GM19193 (cell line): ENCODE data around the gene ARMC2.

Source experiments
- POLR2A ChIP-seq: IDR thresholded peaks from 4 replicates; pipeline ENCODE4 v1.6.1; 2011; ENCODE audit not compliant: insufficient read depth, insufficient read length; ENCODE audit errors: extremely low read depth

Gene ARMC2

GRCh38 chr6:108968325-108969316 is 120.4 kb downstream of the ARMC2 start:
- TF ChIP-seq POLR2A: no peak

DNA sequence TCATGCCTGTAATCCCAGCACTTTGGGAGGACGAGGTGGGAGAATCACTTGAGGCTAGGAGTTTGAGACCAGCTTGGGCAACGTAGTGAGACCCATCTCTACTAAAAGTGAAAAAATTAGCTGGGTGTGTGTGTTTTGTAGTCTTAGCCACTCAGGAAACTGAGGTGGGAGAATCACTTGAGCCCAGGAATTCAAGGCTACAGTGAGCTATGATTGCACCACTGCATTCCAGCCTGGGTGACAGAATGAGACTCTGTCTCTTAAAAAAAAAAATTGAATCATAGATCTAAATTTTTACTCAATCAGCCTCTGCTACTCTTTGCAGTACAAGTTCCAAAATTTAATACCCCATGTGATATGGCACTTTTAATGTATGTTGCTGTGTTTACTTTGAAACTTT is 121.6 kb downstream of the ARMC2 start:
- no peak for TF ChIP-seq POLR2A

DNA sequence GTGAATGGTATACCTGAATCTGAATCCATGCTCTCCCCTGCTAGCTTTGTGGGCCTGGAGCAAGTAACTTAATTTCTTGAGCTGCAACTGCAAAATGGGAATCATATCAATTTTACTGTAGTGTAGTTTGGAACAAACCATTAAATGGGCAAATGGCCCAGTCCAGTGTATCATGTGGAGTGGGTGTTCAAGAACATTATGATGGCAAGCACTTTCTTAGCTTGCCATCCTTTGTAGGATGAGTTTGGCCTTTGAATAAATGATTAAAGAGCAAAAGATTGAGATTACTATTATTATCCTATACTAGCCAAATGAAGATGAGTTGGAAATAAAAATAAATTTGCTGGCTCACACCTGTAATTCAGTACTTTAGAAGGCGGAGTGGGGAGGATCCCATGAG is 126.0 kb downstream of the ARMC2 start:
- no peak for TF ChIP-seq POLR2A

DNA sequence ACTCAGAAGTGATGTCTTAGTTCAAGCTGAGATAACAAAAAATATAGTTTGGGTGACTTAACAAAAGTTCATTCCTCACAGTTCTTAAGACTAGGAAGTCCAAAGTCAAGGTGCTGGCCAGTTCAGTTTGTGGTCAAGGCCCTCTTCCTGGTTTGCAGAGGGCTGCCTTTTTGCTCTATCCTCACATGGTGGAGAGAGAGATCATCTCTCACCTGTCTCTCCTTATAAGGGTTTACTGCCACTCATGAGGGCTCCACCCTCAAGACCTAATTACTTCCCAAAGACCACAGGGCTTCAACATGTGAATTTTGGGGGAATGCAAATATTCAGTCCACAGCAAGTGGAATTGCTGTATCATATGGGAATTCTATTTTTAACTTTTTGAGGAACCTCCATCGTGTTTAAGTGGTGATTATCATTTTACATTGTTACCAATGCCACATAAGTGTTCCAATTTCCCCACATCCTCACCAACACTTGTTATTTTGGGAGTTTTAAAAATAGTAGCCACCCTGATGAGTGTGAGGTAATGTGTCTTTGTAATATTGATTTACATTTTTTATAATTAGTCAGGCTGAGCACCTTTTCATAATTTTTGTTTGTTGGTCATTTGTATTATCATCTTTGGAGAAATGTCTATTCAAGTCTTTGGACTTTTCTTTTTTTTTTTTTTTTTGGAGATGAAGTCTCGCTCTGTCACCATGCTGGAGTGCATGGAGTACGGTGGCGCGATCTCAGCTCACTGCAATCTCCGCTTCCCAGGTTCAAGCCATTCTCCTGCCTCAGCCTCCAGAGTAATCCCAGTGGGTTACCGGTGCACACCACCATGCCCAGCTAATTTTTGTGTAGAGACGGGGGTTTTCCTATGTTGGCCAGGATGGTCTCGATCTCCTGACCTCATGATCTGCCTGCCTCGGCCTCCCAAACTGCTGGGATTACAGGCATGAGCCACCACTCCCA is 134.2 kb downstream of the ARMC2 start:
- no peak for TF ChIP-seq POLR2A

DNA sequence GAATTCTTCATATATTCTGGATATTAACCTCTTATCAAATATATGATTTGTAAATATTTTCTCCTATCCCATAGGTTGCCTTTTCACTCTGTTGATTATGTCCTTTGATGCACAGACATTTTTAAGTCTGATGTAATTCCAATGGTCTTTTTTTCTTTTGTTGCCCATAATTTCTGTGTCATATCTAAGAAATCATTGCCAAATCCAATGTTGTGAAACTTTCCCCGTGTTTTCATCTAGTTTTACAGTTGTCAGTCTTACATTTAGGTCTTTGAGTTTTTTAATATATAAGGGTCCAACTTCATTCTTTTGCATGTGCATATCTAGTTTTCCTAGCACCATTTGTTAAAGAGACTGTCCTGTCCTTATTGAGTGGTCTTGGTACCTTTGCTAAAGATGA is 134.9 kb downstream of the ARMC2 start:
- TF ChIP-seq POLR2A: no peak

GRCh38 chr6:108985301-108985700 is 137.1 kb downstream of the ARMC2 start:
- TF ChIP-seq POLR2A: no peak

DNA sequence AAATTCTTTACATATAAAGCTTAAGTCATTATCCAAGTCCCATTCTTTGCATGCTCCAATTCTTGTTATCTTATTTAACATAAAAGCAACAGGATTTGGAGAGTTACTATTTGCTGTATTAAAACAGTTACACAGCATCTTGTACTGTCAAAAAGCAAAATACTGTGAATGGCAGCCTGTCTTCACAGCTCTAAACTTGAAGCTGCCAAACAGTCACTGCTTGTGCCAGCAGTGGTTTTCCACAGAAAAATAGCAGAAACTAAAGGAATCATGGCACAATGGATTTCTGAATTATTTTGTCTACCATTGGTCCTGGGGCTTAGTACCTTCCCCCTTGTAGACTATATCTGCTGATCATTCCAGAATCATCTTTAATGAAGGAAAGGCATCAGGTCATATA is 138.9 kb downstream of the ARMC2 start:
- no peak for TF ChIP-seq POLR2A

DNA sequence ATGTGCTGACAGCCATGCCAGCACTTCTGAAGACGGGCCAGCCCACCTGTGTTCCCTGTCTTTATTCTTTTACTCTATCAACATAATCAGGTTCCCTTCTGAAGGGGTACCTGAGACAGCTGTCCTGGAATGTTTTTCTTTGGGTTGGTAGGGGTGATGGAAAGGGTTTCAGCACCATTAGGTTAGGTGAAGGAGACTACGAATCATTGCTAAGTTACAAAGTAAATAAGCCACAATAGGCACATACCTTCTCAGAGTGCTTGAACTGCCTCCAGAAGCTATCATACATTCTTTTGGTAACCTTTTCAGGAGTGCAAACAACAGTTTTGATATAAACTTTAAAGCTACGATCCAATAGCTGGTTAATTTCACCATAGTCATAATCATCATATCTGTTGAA is 140.1 kb downstream of the ARMC2 start:
- TF ChIP-seq POLR2A: no peak

GRCh38 chr6:108988765-108989164 is 140.5 kb downstream of the ARMC2 start:
- no peak for TF ChIP-seq POLR2A

GRCh38 chr6:108989700-108990099 is 141.5 kb downstream of the ARMC2 start:
- no peak for TF ChIP-seq POLR2A

DNA sequence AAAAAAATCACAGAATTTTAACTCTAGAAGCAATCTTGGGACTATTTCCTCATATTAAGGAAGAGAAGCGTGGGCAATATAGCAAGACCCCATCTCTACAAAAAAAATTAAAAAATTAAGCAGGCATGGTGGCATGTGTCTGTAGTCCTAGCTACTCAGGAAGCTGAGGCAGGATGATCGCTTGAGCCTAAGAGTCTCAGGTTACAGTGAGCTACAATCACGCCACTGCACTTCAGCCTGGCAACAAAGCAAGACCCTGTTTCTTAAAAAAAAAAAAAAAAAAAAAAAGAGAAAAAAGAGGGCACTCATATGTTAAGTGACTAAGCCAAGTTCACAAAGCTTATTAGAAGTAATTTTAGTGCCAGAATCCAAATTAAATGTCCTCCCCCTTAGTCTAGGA is 145.7 kb downstream of the ARMC2 start:
- TF ChIP-seq POLR2A: no peak

- TF ChIP-seq POLR2A: no peak
These were observed 147.1 kb downstream of the ARMC2 start for GRCh38 chr6:108995296-108995695.

- no peak for TF ChIP-seq POLR2A
These were observed 148.0 kb downstream of the ARMC2 start for GRCh38 chr6:108996208-108996607.

DNA sequence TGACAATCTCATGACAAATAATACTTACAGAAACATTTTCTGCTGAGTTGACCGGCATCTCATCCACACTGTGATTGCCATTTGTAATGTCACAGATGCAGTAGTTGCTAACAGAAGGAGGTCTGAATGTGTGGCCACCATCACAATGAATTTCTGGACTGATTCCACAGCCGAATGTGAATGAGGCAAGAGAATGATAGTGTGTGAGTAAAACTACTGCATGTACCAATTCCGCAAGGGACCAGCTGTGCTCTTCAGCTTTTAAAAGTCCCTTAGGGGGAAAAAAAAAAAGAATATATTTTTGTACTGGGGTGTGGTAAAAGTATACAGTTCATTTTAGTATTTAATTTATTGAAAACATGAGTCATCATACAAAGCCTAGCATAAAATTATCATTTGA is 150.3 kb downstream of the ARMC2 start:
- no peak for TF ChIP-seq POLR2A

- no peak for TF ChIP-seq POLR2A
These were observed 151.2 kb downstream of the ARMC2 start for GRCh38 chr6:108999428-108999827.
